ENCODE data around the gene ATXN7L2.
"Not testable (repeated sequence)": the region's sequence is repeated elsewhere in the genome, so short reads cannot be mapped to it uniquely, and the experiment has no call there.

Gene ATXN7L2, protein sequence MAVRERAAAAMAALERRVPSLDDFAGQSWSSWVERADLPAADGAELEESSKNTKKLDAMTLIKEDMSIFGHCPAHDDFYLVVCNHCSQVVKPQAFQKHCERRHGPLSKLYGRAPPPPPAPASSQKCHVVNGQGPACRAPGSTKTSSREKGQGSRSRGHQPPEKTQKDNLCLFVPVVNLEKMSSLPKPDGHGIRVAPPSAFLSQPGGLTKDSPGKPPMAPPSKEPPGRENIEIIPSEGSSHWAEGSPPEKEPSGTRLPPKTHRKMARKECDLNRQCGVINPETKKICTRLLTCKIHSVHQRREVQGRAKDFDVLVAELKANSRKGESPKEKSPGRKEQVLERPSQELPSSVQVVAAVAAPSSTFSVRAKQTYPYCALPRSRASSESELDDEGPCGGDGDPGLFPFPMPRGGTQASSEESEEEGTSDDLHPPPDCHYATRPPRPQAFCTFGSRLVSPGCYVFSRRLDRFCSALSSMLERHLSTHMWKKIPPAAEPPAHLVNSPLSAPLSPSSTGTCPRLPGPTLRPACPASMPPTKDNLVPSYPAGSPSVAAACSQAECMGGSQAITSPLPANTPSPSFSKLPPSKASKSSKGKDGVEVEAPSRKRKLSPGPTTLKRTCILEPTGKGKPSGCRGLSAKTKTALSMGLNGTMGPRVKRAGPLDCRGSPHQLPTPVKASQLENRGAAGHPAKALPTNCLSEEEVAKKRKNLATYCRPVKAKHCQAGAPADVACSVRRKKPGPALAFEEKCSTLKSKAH

DNA sequence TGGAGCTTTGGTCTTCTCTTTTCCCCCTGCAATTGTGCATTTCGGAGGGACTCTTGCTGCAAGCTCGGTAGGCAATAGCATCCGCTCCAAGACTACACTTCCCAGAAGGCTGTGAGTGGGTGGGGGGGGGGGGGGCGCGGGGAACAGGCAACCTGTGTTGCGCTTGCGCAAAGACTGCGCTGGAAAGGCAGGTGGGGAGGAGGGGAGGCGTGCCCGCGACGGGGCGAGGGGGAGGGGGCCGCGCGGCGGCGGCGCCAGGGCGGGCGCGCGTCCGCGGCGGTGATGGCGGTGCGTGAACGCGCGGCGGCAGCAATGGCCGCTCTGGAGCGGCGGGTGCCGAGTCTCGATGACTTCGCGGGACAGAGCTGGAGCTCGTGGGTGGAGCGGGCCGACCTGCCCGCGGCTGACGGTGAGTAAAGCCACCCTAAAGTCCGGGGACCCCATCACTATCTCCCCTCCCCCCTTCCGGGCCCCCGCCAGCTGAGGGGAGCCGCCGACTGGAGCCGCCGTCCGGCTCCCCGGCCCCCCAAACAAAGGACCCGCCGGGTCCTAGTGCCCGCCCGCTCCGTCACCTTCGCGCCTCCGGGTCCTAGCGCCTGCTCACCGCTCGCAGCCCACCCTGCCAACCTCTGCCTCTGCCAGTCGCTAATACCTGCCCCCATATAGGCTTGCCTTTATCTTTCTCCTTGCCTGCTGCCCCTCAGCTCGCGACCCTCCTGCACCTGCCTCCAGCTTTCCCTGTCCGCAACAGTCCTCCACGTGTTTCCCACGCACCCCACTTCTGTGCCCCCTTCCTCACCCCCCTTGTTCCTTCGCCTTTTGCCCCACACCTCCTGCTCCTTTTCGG lies at the start of gene ATXN7L2:
Gene ATXN7L2 (plus strand): TSS at position 234 of the 847 bp plus-strand sequence. CDS start 49 bp downstream, at position 283.
- peak; percentile 74 to 77 for ATAC-seq

DNA sequence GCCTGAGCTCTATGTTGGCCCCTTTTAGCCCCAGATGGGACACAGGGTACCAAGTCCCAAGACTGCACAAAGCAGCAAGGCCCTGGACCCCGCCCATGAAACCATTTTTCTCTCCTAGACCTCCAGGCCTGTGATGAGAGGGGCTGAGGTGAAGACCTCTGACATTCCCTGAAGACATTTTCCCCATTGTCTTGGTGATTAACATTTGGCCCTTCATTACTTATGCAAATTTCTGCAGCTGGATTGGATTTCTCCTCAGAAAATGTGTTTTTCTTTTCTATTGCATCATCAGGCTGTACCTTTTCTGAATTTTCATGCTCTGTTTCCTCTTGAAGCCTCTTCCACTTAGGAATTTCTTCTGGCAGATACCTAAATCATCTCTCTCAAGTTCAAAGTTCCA lies 49.2 kb upstream of the ATXN7L2 start:
- no peak for ATAC-seq

DNA sequence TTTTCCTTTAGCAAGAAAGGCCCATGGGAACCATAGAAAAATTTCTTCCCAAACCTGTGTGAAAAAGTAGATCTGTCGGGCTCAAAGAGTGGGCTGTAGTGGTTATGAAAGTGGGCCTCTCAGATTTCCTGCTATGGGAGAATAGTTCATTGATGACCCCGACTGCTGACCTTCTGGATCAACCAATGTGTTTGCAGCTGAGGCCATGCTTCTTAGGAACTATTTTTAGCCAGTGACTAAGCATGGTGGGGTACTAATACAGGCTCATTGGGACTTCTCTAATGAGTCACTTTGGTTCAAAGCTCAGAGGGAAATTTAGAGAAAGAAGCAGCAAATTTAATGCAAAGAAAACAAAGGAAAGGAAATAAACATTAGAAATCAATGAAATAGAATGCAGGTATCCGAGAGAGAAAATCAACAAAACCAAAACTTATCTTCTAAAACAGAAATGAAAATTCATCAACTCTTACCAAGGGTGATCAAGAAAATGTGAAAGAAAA lies 44.9 kb upstream of the ATXN7L2 start:
- ATAC-seq, result peak; percentile 96 to 98

DNA sequence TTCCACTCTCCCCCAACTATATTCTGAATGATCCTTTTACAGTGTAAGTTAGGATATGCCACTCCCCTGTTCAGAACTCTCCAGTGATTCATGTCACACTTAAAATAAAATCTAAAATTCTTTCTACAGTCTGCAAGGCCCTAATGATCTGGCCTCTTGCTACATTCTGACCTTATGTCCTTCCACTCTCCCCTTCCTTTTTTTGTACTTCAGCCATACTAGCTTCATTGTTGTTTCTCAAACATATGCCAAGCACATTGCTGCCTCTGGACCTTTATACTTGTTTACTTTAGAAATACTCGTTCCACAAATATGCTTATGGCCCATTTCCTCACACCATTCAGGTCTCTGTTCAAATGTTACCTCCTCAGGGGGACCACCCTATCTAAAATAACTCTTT lies 42.6 kb upstream of the ATXN7L2 start:
- ATAC-seq, result no peak

DNA sequence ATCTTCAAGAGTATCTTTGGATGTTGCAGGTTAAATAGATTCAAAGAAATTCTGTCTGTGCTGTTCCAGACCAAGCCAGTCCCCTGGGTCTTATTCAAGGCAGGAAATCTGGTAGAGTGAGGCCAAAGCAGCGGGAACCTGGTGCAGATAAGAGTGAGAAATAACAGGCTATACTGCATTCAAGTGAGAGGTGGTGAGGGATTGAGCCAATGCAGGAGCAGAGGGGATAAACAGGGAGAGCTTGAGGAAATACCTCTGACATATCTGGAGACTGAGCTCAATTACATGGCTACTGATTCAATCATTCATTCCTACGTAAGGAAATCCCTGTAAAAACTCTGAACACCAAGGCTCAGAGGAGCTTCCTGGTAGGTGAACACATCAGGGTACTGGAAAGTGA lies 40.2 kb upstream of the ATXN7L2 start:
- ATAC-seq, result no peak

DNA sequence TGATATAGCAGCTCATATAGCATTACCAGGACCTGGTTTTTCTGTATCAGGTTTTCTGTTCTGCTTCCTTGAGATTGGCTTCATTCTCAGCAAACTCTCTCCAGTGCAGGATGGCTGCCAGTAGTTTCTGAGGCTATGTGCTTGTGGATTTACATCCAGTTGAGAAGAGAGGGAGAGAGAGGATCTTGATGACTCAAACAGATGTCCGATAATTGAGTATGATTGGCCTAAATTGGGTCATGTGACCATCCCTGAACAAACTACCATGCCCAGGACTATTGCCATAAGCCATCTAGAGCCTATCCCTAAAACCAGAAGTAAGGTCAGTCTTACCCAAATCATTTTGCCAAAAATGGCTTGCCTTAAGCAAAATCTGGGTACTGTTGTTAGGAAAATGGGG lies 39.4 kb upstream of the ATXN7L2 start:
- no peak for ATAC-seq

DNA sequence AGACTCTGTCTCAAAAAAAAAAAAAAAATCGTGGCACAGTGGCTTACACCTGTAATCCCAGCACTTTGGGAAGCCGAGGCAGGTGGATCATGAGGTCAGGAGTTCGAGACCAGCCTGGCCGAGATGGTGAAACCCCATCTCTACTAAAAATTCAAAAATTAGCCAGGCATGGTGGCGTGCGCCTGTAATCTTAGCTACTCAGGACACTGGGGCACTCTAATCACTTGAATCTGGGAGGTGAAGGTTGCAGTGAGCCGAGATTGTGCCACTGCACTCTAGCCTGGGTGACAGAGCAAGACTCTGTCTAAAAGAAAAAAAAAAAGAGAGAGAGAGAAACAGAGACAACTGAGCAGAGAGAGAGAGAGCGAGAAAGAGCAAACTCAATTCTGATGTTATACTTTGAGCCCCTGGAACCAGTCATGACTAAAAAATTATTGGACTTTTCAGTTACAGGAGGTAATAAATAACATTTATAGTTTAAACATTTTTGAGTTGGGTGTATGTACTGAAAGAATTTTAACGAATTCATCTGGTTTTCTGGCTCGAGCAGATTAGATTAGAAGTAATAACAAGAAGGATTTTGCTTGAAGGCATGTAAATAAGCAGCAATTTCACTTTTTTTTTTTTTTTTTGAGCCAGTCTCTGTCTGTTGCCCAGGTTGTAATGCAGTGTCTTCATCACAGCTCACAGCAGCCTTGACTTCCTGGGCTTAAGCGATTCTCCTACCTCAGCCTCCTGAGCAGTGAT lies 37.6 kb upstream of the ATXN7L2 start:
- ATAC-seq, result not testable (repeated sequence)

DNA sequence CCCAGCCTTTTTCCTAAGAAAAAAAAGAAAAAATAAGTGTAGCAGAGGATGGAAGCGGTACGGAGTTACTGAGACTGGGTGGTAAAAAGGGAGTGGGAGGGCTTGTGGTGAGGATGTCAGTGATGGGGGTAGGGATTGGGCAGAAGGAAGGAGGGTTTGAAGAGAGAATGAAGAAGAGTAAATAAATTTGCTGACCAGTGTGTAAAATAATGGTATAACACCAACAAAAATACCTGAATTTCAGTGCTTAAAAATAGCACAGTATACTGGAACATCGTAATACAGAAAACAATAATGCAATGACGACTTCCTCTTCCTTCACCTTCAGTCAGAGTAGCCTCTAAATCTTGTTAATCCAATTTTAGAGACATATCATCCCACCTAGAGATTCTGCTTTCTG lies 36.2 kb upstream of the ATXN7L2 start:
- ATAC-seq, result no peak

DNA sequence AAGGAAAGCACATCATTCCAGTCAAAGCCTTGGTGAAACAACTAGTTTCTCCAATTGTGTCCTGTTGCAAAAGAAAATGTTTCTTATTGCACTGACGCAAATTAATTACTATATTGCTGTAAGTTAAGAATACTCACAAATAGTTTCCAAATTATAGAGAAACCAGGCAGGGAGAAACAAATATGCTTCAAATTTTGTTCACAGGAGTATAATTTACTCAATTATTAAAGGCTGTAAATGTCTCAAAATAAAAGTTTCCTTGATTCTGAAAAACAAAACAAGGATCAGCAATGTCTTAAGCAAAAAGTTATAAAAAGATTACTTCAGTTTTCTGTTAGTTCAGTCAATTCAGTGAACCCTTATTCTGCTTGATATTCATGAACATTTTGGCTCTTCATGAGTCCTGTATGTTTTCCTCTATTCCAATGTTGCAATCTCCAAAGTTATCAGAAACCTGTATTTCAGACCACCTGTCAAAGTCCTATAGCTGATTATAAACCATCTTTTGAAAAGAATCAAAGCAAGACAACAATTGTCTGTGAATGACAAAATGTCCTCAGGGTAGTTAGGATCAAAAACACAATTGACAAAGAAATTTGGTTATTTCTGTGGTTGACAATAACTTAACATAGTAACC lies 29.1 kb upstream of the ATXN7L2 start:
- ATAC-seq, result no peak

DNA sequence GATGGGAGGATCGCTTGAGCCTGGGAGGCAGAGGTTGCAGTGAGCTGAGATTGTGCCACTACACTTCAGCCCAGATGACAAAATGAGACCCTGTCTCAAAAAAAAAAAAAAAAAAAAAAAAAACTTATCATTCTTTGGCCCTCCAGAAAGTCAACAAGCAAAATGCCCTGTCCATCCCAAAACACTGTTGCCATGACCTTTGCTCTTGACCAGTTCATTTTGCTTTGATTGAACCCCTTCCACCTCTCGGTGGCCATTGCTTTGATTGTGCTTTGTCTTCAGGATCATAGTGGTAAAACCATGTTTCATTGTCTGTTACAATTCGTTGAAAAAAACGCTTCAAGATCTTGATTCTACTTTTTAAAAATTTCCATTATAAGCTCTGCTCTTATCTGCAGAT lies 25.9 kb upstream of the ATXN7L2 start:
- no peak for ATAC-seq

DNA sequence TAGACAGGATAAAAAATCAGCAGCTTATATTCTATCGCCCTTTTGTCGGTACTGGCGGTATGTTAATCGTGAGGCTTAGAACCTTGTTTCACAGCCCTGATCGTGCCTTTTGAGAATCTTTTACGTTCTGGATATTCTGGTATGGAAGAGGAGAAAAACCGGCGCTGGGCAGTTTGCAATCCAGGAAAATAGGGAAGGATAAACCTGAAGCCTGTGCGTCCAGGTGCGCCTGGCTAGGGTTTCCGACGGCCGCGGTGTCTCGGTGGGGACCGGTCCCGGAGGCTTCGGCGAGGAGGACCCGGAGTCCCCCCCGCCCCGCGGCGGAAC lies 17.6 kb upstream of the ATXN7L2 start:
- ATAC-seq, result no peak

DNA sequence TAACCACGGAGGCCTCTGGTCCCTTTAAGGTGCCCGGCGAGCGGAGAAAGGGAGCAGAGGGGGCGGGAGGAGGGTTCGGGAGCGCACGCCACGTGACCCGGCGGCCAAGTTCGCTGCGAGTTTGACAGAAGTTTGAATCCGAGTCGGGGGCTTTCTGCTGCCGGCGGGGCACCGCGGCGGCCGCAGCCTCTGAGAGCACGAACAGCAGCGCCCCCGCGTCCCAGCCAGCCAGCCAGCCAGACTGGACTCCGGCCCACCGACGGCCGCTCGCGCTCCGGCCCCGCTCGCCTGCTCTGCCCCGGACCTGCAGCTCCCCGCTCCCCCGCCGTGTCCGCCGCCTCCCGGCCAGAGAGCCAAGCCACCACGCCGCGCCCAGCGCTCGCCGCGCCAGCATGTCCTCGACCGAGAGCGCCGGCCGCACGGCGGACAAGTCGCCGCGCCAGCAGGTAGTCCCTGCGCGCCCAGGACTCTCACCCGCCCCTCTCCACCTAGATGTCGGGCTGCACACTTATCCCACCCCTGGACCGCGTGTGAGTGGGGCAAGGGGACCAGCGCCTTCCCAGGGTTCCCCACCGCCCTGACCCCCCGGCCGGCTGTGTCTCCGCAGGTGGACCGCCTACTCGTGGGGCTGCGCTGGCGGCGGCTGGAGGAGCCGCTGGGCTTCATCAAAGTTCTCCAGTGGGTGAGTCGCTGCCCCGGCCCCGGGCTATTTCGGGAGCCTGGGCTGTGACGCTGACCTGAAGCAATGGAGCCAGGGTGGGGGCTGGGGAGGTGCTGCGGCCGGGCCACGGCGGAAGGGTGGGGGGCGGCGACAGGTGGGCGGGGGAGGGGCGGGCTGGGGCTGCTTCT lies 17.0 kb upstream of the ATXN7L2 start, which contains the start of gene SYPL2:
Gene SYPL2 (plus strand): TSS at position 95 of the 849 bp plus-strand sequence. CDS start 298 bp downstream, at position 393.
- ATAC-seq, result peak in 1 of 2 donors; percentile 30

DNA sequence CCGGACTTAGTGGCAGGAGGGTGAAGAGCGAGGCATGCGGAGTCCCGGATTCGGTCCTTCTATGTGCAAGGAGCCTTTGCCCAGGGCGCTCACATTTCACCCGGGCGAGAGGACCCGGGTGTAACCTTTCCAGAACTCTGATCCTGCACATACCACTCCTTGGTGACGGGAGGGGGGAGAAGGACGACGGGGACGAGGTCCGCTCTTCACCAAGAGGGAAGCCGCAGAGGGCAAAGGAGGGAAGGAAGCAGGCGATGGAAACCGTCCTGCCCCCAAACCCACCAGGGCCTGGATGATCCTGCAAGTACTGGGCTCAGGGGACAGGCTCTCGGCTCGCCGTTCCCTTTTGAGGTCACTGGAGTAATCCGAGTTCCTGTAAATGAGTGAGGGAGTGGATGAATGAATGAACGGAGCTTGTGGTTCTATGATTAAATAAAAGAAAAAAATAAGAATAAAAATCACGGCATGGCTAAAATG lies 16.4 kb upstream of the ATXN7L2 start:
- no peak for ATAC-seq

DNA sequence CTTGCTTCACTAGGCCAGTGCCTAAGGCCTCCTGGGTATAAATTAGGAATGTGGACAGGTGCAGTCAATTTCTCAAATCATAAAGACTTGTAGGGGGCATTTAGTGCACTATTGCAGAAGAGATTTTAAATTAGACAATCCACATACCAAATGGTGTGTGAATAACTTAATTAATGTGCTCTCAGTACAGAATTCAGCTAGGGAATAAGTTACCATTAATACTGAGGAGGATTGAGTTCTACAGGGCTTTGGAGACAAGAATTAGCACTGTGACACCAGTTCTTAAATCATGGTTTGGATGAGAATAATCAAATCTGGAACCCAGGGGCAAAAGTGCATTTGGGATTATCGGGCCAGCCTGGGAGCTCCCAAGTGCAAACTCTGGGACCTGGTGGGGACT lies 15.6 kb upstream of the ATXN7L2 start:
- ATAC-seq, result no peak

DNA sequence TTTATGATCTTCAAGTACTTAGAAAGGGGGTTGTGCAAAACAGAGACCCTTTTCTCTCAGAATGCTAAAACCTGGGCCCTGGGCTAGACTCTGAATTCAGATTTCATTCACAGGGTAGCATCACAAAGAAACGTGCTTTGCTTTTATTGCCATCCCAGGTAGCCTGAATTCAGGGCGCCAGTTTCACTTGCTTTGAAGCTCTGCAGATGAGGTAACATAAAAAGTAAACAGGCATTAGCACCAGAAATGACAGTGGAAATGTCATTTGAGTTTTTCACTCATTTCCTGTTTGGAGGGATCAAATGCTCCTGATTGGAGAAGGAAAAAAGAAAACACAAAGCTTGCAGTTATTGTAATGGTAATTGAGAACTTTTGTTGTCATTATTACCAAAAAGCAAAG lies 14.8 kb upstream of the ATXN7L2 start:
- ATAC-seq, result no peak

DNA sequence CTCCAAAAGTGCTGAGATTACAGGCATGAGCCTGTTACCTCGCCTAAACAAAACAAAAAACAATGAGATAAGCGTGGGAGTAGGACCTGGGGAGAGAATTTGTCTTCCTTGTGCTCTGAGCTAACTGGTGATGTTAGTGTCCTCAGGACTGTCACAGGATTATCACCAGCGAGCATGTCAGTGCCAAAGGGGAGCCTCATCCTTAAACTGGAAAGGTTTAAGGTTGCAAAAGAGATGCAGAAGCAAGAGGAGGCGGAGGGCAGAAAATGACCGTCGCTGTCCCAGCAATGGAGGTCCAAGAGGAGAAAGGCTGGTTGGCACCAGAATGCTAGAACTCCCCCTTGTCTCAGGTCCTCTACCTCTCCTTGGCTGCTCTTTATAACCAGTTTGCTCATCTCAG lies 13.5 kb upstream of the ATXN7L2 start:
- ATAC-seq, result no peak

DNA sequence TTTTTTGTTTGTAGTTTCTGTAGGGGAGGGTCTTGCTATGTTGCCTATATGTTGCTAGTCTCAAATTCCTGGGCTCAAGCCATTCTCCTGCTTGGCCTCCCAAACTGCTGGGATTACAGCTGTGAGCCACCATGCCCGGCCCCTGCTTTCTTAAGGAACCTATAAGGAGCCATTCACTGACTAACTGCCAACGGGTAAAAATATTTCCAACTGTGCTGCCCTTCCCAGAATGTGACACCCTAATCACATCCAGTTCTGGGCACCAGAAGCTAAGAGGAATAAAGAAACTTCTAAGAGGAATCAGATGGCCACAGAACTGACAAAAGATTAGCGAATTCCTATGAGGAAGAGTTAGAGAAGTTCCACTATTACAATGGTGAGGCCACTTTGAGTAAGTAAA lies 10.9 kb upstream of the ATXN7L2 start:
- no peak for ATAC-seq

DNA sequence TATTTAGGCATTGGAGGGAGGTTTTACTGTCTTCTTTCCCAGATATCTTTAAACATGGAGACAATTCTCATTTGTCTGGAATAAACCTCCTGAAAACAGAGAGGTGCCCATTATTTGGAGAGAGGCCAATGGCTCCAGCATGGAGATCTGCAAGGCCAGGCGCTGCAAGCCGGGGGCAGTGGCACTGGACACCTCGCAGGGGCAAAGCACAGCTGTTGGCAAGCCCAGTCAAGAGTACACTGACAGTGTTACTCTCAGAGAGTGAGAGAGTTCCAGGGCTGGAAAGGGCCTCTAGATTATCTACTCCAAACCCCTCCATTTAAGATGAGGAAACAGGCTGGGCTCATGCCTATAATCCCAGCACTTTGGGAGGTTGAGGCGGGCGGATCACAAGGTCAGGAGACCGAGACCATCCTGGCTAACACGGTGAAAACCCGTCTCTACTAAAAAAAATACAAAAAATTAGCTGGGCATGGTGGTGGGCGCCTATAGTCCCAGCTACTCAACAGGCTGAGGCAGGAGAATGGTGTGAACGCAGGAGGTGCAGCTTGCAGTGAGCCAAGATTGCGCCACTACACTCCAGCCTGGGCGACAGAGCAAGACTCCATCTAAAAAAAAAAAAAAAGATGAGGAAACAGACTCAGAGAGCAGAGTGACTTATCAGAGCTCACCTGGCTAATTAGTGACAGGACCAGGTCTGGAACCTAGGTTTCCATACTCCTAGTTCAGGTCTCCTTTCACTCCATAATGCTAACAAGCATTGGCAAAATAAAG lies 10.2 kb upstream of the ATXN7L2 start:
- not testable (repeated sequence) for ATAC-seq

DNA sequence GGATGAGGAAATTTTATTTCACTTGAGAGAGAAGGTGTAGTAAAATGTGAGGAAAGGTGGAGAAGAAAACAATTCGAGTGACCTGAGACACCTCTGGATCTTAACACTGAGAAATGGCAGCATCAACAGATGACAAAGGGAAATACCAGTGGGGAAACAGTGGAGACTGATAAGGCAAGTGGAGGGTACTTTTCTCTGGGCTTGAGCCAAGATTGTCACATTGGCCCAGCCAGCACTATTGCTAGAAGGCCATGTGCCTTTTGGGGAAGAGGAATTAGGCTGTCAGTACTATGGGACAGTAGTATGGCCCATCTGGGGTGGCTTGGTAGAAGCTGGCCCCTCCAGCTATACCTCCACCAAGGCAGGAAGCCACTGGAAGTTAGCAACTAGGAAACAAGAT lies 9.0 kb upstream of the ATXN7L2 start:
- no peak for ATAC-seq

DNA sequence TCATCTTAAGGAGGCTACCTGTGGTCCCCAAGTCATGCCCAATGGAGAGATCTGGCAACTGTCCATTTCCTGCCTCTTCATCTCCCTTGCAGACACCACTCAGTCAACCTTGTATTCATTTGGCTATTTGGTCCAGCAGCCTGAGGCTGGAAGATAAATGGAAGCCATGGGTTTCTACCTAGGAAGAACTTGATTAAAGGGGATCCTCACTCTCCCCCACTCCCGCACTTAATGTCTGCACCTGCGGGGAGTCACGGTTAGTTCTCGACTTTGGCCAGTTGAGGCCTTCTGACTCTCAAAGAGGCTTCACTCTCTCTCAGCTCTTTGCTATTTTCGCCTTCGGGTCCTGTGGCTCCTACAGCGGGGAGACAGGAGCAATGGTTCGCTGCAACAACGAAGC lies 8.4 kb upstream of the ATXN7L2 start:
- ATAC-seq, result no peak
